IMR-90 (cell line): ENCODE results near the gene INPP5A. TPM values are rescaled to one million over a fixed set of nuclear protein-coding genes. Genes with fewer than 3 reads are reported as not detected.

ENCODE experiments used
- ATAC-seq: fragments of 200-7000 bp; cut with Tn5 transposase; 2 replicates; pipeline ENCODE4 v1.9.1; 2020; ENCODE audit warnings: low read depth, mild to moderate bottlenecking, moderate library complexity
- BruUV-seq: library from RNA; stranded (reverse); fragments of 400-500 nt; replicated peaks from 2 replicates; lab custom pipeline; 2021; lab: Mats Ljungman, UMichigan
- CTCF ChIA-PET: fragments of 300-600 bp; formaldehyde crosslinking; extraction: SDS; loops from one replicate; lab custom pipeline; 2021; ENCODE audit warnings: antibody characterized with exemption; lab: Yijun Ruan, JAX
- POLR2A ChIA-PET: fragments of 300-600 bp; sonication (Branson Sonifier 250); formaldehyde crosslinking; loops from one replicate; lab custom pipeline; 2022; ENCODE audit warnings: antibody characterized with exemption; ENCODE audit not compliant: unreplicated experiment; lab: Charles Lee
- DNase-seq: peaks from one replicate; pipeline ENCODE4 v3.0.0; 2013
- H2AFZ ChIP-seq: replicated peaks from 2 replicates; pipeline ENCODE3; 2013; ENCODE audit warnings: low read length, mild to moderate bottlenecking; ENCODE audit not compliant: poor library complexity
- H2AK5ac ChIP-seq: 2 replicates; pipeline ENCODE4 v1.6.1; 2013; ENCODE audit warnings: low read depth, low read length, inconsistent platforms
- H2AK9ac ChIP-seq: replicated peaks from 2 replicates; pipeline ENCODE3; 2013; ENCODE audit warnings: mild to moderate bottlenecking, low read depth, low read length, moderate library complexity; ENCODE audit not compliant: poor library complexity
- H2BK120ac ChIP-seq: 2 replicates; pipeline ENCODE4 v1.6.1; 2013; ENCODE audit warnings: low read depth, low read length, inconsistent platforms
- H2BK15ac ChIP-seq: 3 replicates; pipeline ENCODE4 v1.6.1; 2013; ENCODE audit warnings: low read depth, low read length, inconsistent platforms
- H2BK20ac ChIP-seq: 2 replicates; pipeline ENCODE4 v1.6.1; 2013; ENCODE audit warnings: low read depth, mild to moderate bottlenecking, inconsistent platforms, low read length, moderate library complexity
- H2BK5ac ChIP-seq: 2 replicates; pipeline ENCODE4 v1.6.1; 2013; ENCODE audit warnings: mild to moderate bottlenecking, low read depth, low read length, inconsistent platforms; ENCODE audit not compliant: poor library complexity, severe bottlenecking
- H3K14ac ChIP-seq: replicated peaks from 2 replicates; pipeline ENCODE4 v1.6.1; 2013; ENCODE audit warnings: low read depth, low read length, inconsistent platforms
- H3K18ac ChIP-seq: 2 replicates; pipeline ENCODE4 v1.6.1; 2013; ENCODE audit warnings: low read depth, low read length, control low read depth
- H3K23ac ChIP-seq: 2 replicates; pipeline ENCODE4 v1.6.1; 2013; ENCODE audit warnings: low read depth, low read length, inconsistent platforms
- H3K27ac ChIP-seq: 2 replicates; pipeline ENCODE4 v1.5.1; 2013; ENCODE audit warnings: mild to moderate bottlenecking, control low read depth, low read length; ENCODE audit not compliant: insufficient read depth
- H3K27me3 ChIP-seq: 2 replicates; pipeline ENCODE4 v1.6.1; 2013; ENCODE audit warnings: low read length; ENCODE audit not compliant: control insufficient read depth, insufficient read depth
- H3K36me3 ChIP-seq: 2 replicates; pipeline ENCODE4 v1.6.1; 2013; ENCODE audit warnings: low read length, mixed read lengths; ENCODE audit not compliant: control insufficient read depth, insufficient read depth
- H3K4ac ChIP-seq: 2 replicates; pipeline ENCODE4 v1.6.1; 2013; ENCODE audit warnings: low read depth, low read length, inconsistent platforms
- H3K4me1 ChIP-seq: 2 replicates; pipeline ENCODE4 v1.6.1; 2013; ENCODE audit warnings: low read length, mixed read lengths; ENCODE audit not compliant: control insufficient read depth, insufficient read depth
- H3K4me2 ChIP-seq: 2 replicates; pipeline ENCODE4 v1.6.1; 2013; ENCODE audit warnings: low read depth, mild to moderate bottlenecking, control low read depth, low read length, moderate library complexity
- H3K4me3 ChIP-seq: 2 replicates; pipeline ENCODE4 v1.5.1; 2013; ENCODE audit warnings: low read depth, mild to moderate bottlenecking, control low read depth, low read length, moderate library complexity; ENCODE audit not compliant: insufficient read depth
- H3K56ac ChIP-seq: 2 replicates; pipeline ENCODE4 v1.6.1; 2013; ENCODE audit warnings: low read length, inconsistent platforms; ENCODE audit not compliant: insufficient read depth; ENCODE audit errors: extremely low read depth
- H3K79me1 ChIP-seq, 2 experiments: 2 replicates each; pipeline ENCODE4 v1.6.1; 2013; ENCODE audit warnings: low read length in 2 of 2, inconsistent platforms in 1 of 2, low read depth in 1 of 2
- H3K9ac ChIP-seq: 2 replicates; pipeline ENCODE4 v1.6.1; 2013; ENCODE audit warnings: low read depth, low read length, control low read depth
- H3K9me1 ChIP-seq: 2 replicates; pipeline ENCODE4 v1.6.1; 2013; ENCODE audit warnings: low read length, inconsistent platforms; ENCODE audit not compliant: insufficient read depth
- H3K9me3 ChIP-seq: 2 replicates; pipeline ENCODE4 v1.6.1; 2013; ENCODE audit warnings: low read length; ENCODE audit not compliant: control insufficient read depth, insufficient read depth
- H4K20me1 ChIP-seq: 2 replicates; pipeline ENCODE4 v1.6.1; 2013; ENCODE audit warnings: low read length, inconsistent platforms; ENCODE audit not compliant: insufficient read depth
- H4K5ac ChIP-seq: 2 replicates; pipeline ENCODE4 v1.6.1; 2013; ENCODE audit warnings: mild to moderate bottlenecking, low read depth, low read length, control low read depth
- H4K8ac ChIP-seq, 2 experiments: 2 replicates each; pipeline ENCODE4 v1.6.1; 2013; ENCODE audit warnings: low read depth in 2 of 2, low read length in 2 of 2, control low read depth in 1 of 2, inconsistent platforms in 1 of 2
- H4K91ac ChIP-seq: 2 replicates; pipeline ENCODE4 v1.6.1; 2013; ENCODE audit warnings: low read depth, low read length, inconsistent platforms; ENCODE audit not compliant: insufficient read depth
- BHLHE40 ChIP-seq: fragments of 150-350 bp; IDR thresholded peaks from 2 replicates; pipeline ENCODE4 v1.6.1; 2016; ENCODE audit warnings: mild to moderate bottlenecking, low read depth, low read length
- CEBPB ChIP-seq: IDR thresholded peaks from 2 replicates; pipeline ENCODE4 v1.6.1; 2012; ENCODE audit warnings: low read depth, low read length, improper control_type of control experiment
- CHD1 ChIP-seq: IDR thresholded peaks from 2 replicates; pipeline ENCODE4 v1.6.1; 2012; ENCODE audit warnings: low read depth, low read length, improper control_type of control experiment
- FOS ChIP-seq: fragments of 150-350 bp; IDR thresholded peaks from 2 replicates; pipeline ENCODE4 v1.6.1; 2016; ENCODE audit warnings: low read depth, low read length
- MAFK ChIP-seq: IDR thresholded peaks from 2 replicates; pipeline ENCODE4 v1.6.1; 2012; ENCODE audit warnings: low read depth, low read length, improper control_type of control experiment
- MAZ ChIP-seq: IDR thresholded peaks from 2 replicates; pipeline ENCODE4 v1.6.1; 2012; ENCODE audit warnings: low read depth, mild to moderate bottlenecking, low read length, improper control_type of control experiment, moderate library complexity, borderline replicate concordance
- MXI1 ChIP-seq: IDR thresholded peaks from 2 replicates; pipeline ENCODE4 v1.6.1; 2012; ENCODE audit warnings: low read depth, mild to moderate bottlenecking, low read length, moderate library complexity, borderline replicate concordance
- NFE2L2 ChIP-seq: fragments of 150-350 bp; IDR thresholded peaks from 2 replicates; pipeline ENCODE4 v1.6.1; 2016; ENCODE audit warnings: low read depth, mild to moderate bottlenecking, low read length
- POLR2A ChIP-seq: IDR thresholded peaks from 2 replicates; pipeline ENCODE4 v1.6.1; 2012; ENCODE audit warnings: mild to moderate bottlenecking, low read depth, low read length
- RAD21 ChIP-seq: IDR thresholded peaks from 2 replicates; pipeline ENCODE4 v1.6.1; 2012; ENCODE audit warnings: low read length, improper control_type of control experiment
- RCOR1 ChIP-seq: IDR thresholded peaks from 2 replicates; pipeline ENCODE4 v1.6.1; 2012; ENCODE audit warnings: mild to moderate bottlenecking, low read length, improper control_type of control experiment; ENCODE audit not compliant: insufficient replicate concordance
- RFX5 ChIP-seq: IDR thresholded peaks from 2 replicates; pipeline ENCODE4 v1.8.0; 2012; ENCODE audit warnings: low read depth, mild to moderate bottlenecking, low read length, moderate library complexity
- SMC3 ChIP-seq: fragments of 150-350 bp; IDR thresholded peaks from 2 replicates; pipeline ENCODE4 v1.6.1; 2016; ENCODE audit warnings: low read depth, mild to moderate bottlenecking, antibody characterized with exemption, low read length, moderate library complexity
- USF2 ChIP-seq: fragments of 150-350 bp; IDR thresholded peaks from 2 replicates; pipeline ENCODE4 v1.6.1; 2017; ENCODE audit warnings: mild to moderate bottlenecking, antibody characterized with exemption, low read length, low read depth
- WGBS, 2 experiments: methylation state at CpG; one replicate each; pipeline versions ENCODE4 v1.1.5 to v1.1.7; 2013; ENCODE audit warnings: missing lambda C conversion rate in 2 of 2; ENCODE audit not compliant: insufficient read length in 1 of 2; ENCODE audit errors: extremely low coverage in 2 of 2; 5-methylcytosine and 5-hydroxymethylcytosine counted together
- dilution Hi-C: fragments of 300-500 bp; cut with HindIII; formaldehyde crosslinking; loops from one replicate; pipeline ENCODE4 v1.14.3; 2018; ENCODE audit warnings: low sequenced_read_pairs; ENCODE audit not compliant: unreplicated experiment
- in situ Hi-C: fragments of 300-500 bp; cut with MboI; formaldehyde crosslinking; loops from 3 replicates; pipeline ENCODE4 v1.14.3; 2019; ENCODE audit warnings: low sequenced_read_pairs, inconsistent platforms, mixed read lengths
- intact Hi-C: fragments of 100-400 bp; cut with micrococcal nuclease; formaldehyde crosslinking; loops from 2 replicates; pipeline ENCODE4 v1.10.0; 2022
- polyA plus RNA-seq, 3 experiments: library from polyadenylated mRNA; depleted of rRNA; stranded (reverse); fragments of >200 nt; gene quantifications; 2 replicates each; pipeline ENCODE4 v1.2.3, GENCODE V29; 2012; ENCODE audit warnings: low replicate concordance in 1 of 3
- total RNA-seq: library from RNA; depleted of rRNA; stranded (reverse); fragments of >200 nt; gene quantifications from 2 replicates; pipeline ENCODE4 v1.2.3, GENCODE V29; 2012
- TF ChIP-seq, protein P1 (sequence below): fragments of 150-350 bp; IDR thresholded peaks from 2 replicates; pipeline ENCODE4 v1.6.1; 2016; ENCODE audit warnings: low read depth, mild to moderate bottlenecking, low read length, moderate library complexity, borderline replicate concordance
- TF ChIP-seq, protein P2 (sequence below): conservative IDR thresholded peaks from 2 replicates; pipeline ENCODE4 v1.5.1; 2012; ENCODE audit warnings: mild to moderate bottlenecking, low read depth, low read length, improper control_type of control experiment

The INPP5A gene
- total and polyA plus RNA-seq, 2 of the 4 experiments (the other 2 are of a cell fraction) = 21.4 to 36.7 TPM

- ATAC-seq (no peak), DNase-seq (no peak)
- Histone ChIP-seq H2AK9ac (no peak overlapping the region), H2BK5ac (no peak overlapping the region), H2BK20ac (no peak overlapping the region), H4K5ac (no peak overlapping the region), H3K9ac (no peak overlapping the region), H3K4me3 (no peak overlapping the region), H3K27ac (no peak overlapping the region), H2AFZ (no peak overlapping the region), H4K8ac (no peak overlapping the region), H3K4ac (no peak overlapping the region), H3K23ac (no peak overlapping the region), H4K20me1 (peaks cover 89% of the 10 kb centered on the region), H3K4me1 (peaks cover 9% of the 10 kb centered on the region), H3K56ac (no peak overlapping the region), H3K27me3 (peaks cover 8% of the 10 kb centered on the region; the same call in 1 of the 2 replicates), H3K14ac (no peak overlapping the region), H2AK5ac (no peak overlapping the region), H3K79me1 (peaks cover 38 to 71% of the 10 kb centered on the region in 2 experiments), H3K18ac (no peak overlapping the region), H4K91ac (no peak overlapping the region), H3K4me2 (no peak overlapping the region), H2BK15ac (no peak overlapping the region), H3K9me3 (no peaks in the 10 kb centered on the region; the same call in 1 of the 2 replicates), H3K36me3 (no peaks in the 10 kb centered on the region), H3K9me1 (peaks cover 30% of the 10 kb centered on the region), H2BK120ac (no peak overlapping the region)
- 81% methylated on average over 5 of the region's 11 CpGs; no CpG with 5 or more reads in 1 of the 2 experiments for WGBS, 2 experiments
- POLR2A ChIA-PET = no interaction called here
- dilution Hi-C loops = no loop called here
- CTCF ChIA-PET = no interaction called here
- TF ChIP-seq CEBPB (no peak), RAD21 (no peak), USF2 (no peak), NFE2L2 (no peak), POLR2A (no peak), RCOR1 (no peak), FOS (no peak), BHLHE40 (no peak), MXI1 (no peak), CHD1 (no peak), MAZ (no peak), MAFK (no peak), RFX5 (no peak), SMC3 (no peak)
- TF ChIP-seq, protein P1, sequence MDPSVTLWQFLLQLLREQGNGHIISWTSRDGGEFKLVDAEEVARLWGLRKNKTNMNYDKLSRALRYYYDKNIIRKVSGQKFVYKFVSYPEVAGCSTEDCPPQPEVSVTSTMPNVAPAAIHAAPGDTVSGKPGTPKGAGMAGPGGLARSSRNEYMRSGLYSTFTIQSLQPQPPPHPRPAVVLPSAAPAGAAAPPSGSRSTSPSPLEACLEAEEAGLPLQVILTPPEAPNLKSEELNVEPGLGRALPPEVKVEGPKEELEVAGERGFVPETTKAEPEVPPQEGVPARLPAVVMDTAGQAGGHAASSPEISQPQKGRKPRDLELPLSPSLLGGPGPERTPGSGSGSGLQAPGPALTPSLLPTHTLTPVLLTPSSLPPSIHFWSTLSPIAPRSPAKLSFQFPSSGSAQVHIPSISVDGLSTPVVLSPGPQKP = no peak
- TF ChIP-seq, protein P2, sequence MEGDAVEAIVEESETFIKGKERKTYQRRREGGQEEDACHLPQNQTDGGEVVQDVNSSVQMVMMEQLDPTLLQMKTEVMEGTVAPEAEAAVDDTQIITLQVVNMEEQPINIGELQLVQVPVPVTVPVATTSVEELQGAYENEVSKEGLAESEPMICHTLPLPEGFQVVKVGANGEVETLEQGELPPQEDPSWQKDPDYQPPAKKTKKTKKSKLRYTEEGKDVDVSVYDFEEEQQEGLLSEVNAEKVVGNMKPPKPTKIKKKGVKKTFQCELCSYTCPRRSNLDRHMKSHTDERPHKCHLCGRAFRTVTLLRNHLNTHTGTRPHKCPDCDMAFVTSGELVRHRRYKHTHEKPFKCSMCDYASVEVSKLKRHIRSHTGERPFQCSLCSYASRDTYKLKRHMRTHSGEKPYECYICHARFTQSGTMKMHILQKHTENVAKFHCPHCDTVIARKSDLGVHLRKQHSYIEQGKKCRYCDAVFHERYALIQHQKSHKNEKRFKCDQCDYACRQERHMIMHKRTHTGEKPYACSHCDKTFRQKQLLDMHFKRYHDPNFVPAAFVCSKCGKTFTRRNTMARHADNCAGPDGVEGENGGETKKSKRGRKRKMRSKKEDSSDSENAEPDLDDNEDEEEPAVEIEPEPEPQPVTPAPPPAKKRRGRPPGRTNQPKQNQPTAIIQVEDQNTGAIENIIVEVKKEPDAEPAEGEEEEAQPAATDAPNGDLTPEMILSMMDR = no peak
- in situ Hi-C loops = no loop called here
- intact Hi-C loops = no loop called here
- BruUV-seq = no TSS peak
Measured at GRCh38 chr10:132595021-132595420, 57.4 kb downstream of the INPP5A start.
